Astrocyte (in vitro differentiated cells and primary cell): Measurements from ENCODE around the gene ZBTB18.

Experiments
- EZH2 ChIP-seq: IDR thresholded peaks from 2 replicates; pipeline ENCODE4 v1.6.1; 2012; ENCODE audit warnings: mild to moderate bottlenecking, low read length, inconsistent platforms; ENCODE audit not compliant: insufficient read depth
- TF ChIP-seq, protein P1 (sequence below): IDR thresholded peaks from 2 replicates; pipeline ENCODE4 v1.5.1; 2011; ENCODE audit warnings: low read depth, mild to moderate bottlenecking, inconsistent platforms, low read length, moderate library complexity; ENCODE audit not compliant: insufficient read depth

DNA sequence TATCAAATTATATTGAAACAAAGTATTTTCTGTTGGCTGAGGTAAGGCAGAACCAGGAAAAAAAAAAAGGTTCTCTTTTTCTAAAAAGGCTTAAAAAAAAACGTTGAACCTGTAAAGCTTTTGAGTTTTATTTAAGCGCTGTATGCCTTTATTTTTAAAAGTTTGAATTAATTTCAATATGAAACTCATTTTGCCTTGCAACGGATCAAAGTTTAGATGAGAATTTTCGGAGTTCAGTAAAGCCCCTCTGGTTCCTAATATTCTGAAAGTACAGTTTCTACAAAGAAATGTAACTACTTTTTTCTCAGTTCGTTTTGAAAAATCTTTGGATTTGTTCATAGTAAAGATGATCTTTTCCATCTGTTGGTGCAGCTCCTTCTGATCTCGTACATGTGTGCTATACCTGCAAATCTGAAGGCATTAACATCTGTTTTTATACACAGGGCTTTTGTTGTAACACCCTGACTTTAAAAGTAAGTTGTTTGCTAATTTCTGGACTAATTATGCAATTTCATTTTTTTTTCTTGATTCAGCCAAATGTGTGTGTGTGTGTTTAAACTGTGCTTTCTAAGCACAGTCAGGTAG, 1.7 kb downstream of the ZBTB18 start:
- TF ChIP-seq EZH2, result no peak
- TF ChIP-seq, protein P1, sequence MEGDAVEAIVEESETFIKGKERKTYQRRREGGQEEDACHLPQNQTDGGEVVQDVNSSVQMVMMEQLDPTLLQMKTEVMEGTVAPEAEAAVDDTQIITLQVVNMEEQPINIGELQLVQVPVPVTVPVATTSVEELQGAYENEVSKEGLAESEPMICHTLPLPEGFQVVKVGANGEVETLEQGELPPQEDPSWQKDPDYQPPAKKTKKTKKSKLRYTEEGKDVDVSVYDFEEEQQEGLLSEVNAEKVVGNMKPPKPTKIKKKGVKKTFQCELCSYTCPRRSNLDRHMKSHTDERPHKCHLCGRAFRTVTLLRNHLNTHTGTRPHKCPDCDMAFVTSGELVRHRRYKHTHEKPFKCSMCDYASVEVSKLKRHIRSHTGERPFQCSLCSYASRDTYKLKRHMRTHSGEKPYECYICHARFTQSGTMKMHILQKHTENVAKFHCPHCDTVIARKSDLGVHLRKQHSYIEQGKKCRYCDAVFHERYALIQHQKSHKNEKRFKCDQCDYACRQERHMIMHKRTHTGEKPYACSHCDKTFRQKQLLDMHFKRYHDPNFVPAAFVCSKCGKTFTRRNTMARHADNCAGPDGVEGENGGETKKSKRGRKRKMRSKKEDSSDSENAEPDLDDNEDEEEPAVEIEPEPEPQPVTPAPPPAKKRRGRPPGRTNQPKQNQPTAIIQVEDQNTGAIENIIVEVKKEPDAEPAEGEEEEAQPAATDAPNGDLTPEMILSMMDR, result no peak
